ENCODE measurements around the gene FAM24A.
"Not testable (repeated sequence)": the region's sequence is repeated elsewhere in the genome, so short reads cannot be mapped to it uniquely, and the experiment has no call there.

The FAM24A gene

GRCh38 chr10:122882766-122883165, 27.6 kb upstream of the FAM24A start:
- FAIRE-seq (no peak), DNase-seq (ENCODE audit: insufficient read length, low spot score) (no peak)
- TF ChIP-seq POLR2A (IDR thresholded peaks at IDR 0.05; ENCODE audit: low read depth, low read length), result no peak

DNA sequence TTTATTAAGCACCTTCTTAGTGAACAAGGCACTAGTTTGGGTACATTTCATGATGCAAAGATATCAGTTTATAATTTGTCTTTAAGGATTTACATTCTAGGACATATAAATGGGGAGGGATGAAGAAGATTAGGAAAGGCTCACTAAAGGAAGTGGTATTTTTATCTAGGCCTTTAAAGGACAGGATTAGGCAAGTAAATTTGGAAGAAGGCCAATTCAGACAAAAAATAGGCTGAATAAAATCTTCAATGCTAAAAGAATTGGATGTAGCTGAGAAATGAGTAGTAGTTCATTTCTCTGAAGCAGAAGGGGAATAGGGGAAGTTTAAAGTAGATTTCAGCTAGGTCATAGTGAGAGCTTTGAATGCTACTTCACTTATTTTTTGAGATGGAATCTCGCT, 26.2 kb upstream of the FAM24A start:
- TF ChIP-seq POLR2A (IDR thresholded peaks at IDR 0.05; ENCODE audit: low read depth, low read length), result no peak
- FAIRE-seq (no peak), DNase-seq (ENCODE audit: insufficient read length, low spot score) (no peak)

- no peak for DNase-seq (ENCODE audit: insufficient read length, low spot score)
These were observed 16.0 kb upstream of the FAM24A start for GRCh38 chr10:122894261-122894944.

DNA sequence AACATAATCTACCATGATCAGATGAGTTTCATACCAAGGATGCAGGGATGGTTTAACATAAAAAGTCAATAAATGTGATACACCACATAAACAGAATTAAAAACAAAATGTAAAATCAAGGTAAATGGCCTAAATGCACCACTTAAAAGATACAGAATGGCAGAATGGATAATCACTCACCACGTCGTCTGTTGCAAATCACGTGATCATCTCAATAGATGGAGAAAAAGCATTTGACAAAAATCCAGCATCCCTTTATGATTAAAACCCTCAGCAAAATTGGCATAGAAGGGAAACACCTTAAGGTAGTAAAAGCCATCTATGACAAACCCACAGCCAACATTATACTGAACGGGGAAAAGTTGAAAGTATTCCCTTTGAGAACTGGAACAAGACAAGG, 6.5 kb upstream of the FAM24A start:
- FAIRE-seq; DNase-seq (ENCODE audit: insufficient read length, low spot score): not testable (repeated sequence)

More at GRCh38 chr10:122894261-122894944, 16.0 kb upstream of the FAM24A start:
- FAIRE-seq, result no peak
- TF ChIP-seq POLR2A (IDR thresholded peaks at IDR 0.05; ENCODE audit: low read depth, low read length), result no peak

DNA sequence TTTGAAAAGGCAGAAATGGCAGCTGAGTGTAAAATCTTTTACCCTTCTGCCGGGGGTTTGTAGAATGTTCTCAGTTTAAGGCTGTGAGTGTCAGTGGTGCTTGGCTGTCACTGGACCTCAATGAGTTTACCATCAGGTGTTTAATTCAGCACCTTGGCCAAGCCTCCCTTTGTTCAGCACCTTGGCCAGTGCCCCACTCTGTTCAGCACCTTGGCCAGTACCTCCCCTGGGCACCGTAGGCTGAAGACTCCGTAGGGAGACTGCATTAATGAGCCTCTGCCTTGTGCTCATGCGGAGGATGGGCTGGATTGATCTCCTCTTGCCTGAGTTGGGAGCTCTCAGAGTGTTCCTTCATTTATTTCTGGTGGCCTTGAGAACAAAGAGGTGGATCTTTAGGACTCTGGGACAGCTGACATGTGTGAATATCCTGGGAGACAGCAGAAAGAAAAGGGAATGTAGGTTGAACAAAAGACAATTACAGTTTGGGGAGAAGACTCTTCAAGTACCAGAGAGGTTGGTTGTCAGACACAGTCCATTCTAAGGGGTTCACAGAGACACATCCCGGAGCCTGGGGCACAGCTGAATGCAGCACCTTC, 1.6 kb downstream of the FAM24A start:
- TF ChIP-seq POLR2A (IDR thresholded peaks at IDR 0.05; ENCODE audit: low read depth, low read length), result no peak
- FAIRE-seq (no peak), DNase-seq (ENCODE audit: insufficient read length, low spot score) (peak; percentile 12)

- DNase-seq (ENCODE audit: insufficient read length, low spot score) (no peak), FAIRE-seq (no peak)
These were observed 5.3 kb downstream of the FAM24A start for GRCh38 chr10:122915700-122916099.

DNA sequence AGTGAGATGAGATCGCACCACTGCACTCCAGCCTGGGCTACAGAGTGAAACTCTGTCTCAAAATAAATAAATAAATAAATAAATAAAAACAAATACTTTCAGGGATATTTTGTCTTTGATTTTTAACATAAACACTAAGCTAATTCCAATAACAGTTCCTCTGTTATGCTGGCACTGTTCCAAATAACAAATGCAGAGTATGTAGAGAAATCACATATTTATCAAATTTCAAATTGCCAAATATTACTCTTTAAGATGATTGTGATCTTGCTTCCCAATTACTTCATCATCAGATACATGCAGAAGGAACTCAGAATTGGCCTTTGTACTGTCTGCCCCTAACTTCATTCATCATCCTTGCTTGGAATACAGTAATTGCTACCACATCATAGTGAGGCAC, 19.7 kb downstream of the FAM24A start:
- FAIRE-seq (no peak), DNase-seq (ENCODE audit: insufficient read length, low spot score) (no peak)
- no peak for TF ChIP-seq POLR2A (IDR thresholded peaks at IDR 0.05; ENCODE audit: low read depth, low read length)

More at GRCh38 chr10:122915700-122916099, 5.3 kb downstream of the FAM24A start:
- TF ChIP-seq POLR2A (IDR thresholded peaks at IDR 0.05; ENCODE audit: low read depth, low read length), result no peak

DNA sequence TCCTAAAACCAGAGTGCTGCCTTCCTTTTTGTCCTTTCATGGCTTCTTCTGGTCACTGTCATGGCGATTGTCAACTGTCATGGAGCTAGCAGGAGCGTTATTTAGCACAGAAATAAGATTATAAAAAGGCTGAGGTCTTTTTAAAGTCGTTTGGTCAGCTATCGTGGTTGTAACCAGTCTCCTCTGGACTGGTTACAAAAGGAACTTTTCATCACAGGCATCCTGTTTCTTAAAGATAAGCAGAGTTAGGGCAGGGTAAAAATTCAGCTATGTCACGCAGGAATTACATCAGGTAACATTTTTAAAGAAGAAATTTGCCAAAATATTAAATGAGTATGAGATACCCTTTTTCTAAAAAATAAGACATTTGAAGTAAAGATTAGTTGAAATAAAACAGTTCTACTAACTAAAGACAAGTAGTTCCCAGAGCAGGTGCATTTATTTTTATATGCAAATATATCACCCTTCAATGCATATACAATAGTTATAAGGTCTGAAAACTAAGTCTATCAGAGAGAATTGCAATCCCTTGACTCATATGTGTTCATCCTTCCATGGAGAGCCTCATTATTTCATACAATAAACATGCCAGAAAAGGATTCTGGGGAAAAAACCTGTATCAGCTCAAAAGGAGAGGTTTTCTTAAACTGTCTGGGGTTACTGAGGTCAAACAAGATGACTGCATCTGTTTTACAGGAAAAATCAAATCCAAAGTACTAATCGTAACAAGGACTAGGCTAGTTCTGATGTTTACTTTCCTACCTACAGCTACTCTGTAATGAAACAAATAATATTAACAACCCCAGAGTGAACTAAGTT, 20.9 kb downstream of the FAM24A start:
- FAIRE-seq, result no peak

GRCh38 chr10:122939133-122939855, 28.9 kb downstream of the FAM24A start:
- FAIRE-seq, result no peak
- no peak for TF ChIP-seq POLR2A (IDR thresholded peaks at IDR 0.05; ENCODE audit: low read depth, low read length)

More for the DNA sequence above, 20.9 kb downstream of the FAM24A start:
- DNase-seq (ENCODE audit: insufficient read length, low spot score), result no peak
- TF ChIP-seq POLR2A (IDR thresholded peaks at IDR 0.05; ENCODE audit: low read depth, low read length), result no peak

DNA sequence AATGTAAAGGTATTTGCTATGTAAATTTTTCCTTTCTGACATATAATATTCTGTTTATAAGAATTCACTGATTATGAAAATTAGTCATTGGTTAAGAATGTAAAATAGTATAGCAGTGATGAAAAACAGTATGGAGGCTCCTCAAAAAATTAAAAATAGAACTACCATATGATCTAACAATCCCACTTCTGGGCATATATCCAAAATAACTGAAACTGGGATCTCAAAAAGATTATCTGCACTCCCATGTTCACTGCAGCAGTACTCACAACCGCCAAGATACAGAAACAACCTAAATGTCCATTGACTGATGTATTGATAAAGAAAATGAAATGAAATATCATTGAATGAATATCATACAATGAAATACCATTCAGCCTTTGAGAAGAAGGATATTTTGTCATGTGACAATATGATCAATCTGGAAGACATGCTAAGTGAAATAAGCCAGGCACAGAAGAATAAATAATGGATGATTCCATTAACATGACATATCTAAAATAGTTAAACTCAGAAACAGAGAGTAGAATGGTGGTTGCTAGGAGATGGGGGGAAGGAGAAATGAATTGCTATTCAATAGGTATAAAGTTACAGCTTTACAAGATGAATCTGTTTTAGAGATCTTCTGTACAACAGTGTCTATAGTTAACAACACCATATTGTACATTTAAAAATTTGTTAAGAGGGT, 29.6 kb downstream of the FAM24A start:
- no peak for TF ChIP-seq POLR2A (IDR thresholded peaks at IDR 0.05; ENCODE audit: low read depth, low read length)
- DNase-seq (ENCODE audit: insufficient read length, low spot score) (no peak), FAIRE-seq (peak; percentile 30)

More at GRCh38 chr10:122939133-122939855, 28.9 kb downstream of the FAM24A start:
- no peak for DNase-seq (ENCODE audit: insufficient read length, low spot score)

- TF ChIP-seq POLR2A (IDR thresholded peaks at IDR 0.05; ENCODE audit: low read depth, low read length), result no peak
- FAIRE-seq, result no peak
These were observed 38.9 kb downstream of the FAM24A start for GRCh38 chr10:122949296-122949695.

GRCh38 chr10:122953902-122954730, 43.7 kb downstream of the FAM24A start, which contains the start of gene C10orf88:
Gene C10orf88, minus strand, starts transcription at chr10:122954227. Its CDS starts 49 bp downstream, at chr10:122954178.
- DNase-seq (ENCODE audit: insufficient read length, low spot score) (peak; percentile 77), FAIRE-seq (peak; percentile 86)

More at GRCh38 chr10:122949296-122949695, 38.9 kb downstream of the FAM24A start:
- no peak for DNase-seq (ENCODE audit: insufficient read length, low spot score)

More at GRCh38 chr10:122953902-122954730, 43.7 kb downstream of the FAM24A start, which contains the start of gene C10orf88:
- TF ChIP-seq POLR2A (IDR thresholded peaks at IDR 0.05; ENCODE audit: low read depth, low read length), result no peak

Measured in H54 (cell line).